B cell (primary cell): ENCODE measurements around the gene YIPF4. TPM values are rescaled to one million over a fixed set of nuclear protein-coding genes. Genes with fewer than 3 reads are reported as not detected.
"Not testable (repeated sequence)": the region's sequence is repeated elsewhere in the genome, so short reads cannot be mapped to it uniquely, and the experiment has no call there.

Experiments used
- ATAC-seq: fragments of 200-7000 bp; cut with Tn5 transposase; one replicate; pipeline ENCODE4 v1.10.0; 2021; ENCODE audit warnings: low read depth, mild to moderate bottlenecking, moderate number of reproducible peaks, moderate library complexity
- CTCF ChIA-PET: fragments of 350-600 bp; sonication (Branson Sonifier 250); formaldehyde crosslinking; loops from one replicate; lab custom pipeline; 2021; ENCODE audit warnings: antibody characterized with exemption, inconsistent platforms; lab: Charles Lee
- POLR2A ChIA-PET: fragments of 350-600 bp; sonication (Branson Sonifier 250); formaldehyde crosslinking; loops from one replicate; lab custom pipeline; 2021; ENCODE audit warnings: antibody characterized with exemption; lab: Charles Lee
- DNase-seq: peaks from one replicate; pipeline ENCODE4 v3.0.0; 2013
- H2AFZ ChIP-seq: 2 replicates; pipeline ENCODE4 v1.6.1; 2012; ENCODE audit warnings: mild to moderate bottlenecking, low read depth, low read length; ENCODE audit not compliant: insufficient read depth, poor library complexity, severe bottlenecking
- H3K27ac ChIP-seq, 2 donors: 1 replicate in 1 of 2; 2 replicates in 1 of 2; pipeline ENCODE4 v1.5.1; 2012 to 2013; ENCODE audit warnings: low read length in 2 of 2, mild to moderate bottlenecking in 2 of 2, moderate library complexity in 1 of 2
- H3K27me3 ChIP-seq, 4 experiments: fragments of 200-600 bp in 1 of 4; sonication (generic) in 1 of 4; replicated peaks in 1 of 4; 1 replicate in 2 of 4; 2 replicates in 2 of 4; pipeline versions ENCODE4 v1.6.1 to v1.7.0; 2013 to 2016; ENCODE audit warnings: low read length in 3 of 4, mild to moderate bottlenecking in 2 of 4, mixed read lengths in 1 of 4, moderate library complexity in 1 of 4; ENCODE audit not compliant: insufficient read depth in 4 of 4, control insufficient read depth in 3 of 4; ENCODE audit errors: control extremely low read depth in 1 of 4
- H3K36me3 ChIP-seq, 2 experiments: replicated peaks in 1 of 2; 1 replicate in 1 of 2; 2 replicates in 1 of 2; pipeline versions ENCODE4 v1.6.1 to v1.7.1; 2013; ENCODE audit warnings: low read length in 1 of 2; ENCODE audit not compliant: insufficient read depth in 2 of 2, control insufficient read depth in 1 of 2; ENCODE audit errors: control extremely low read depth in 1 of 2, extremely low read depth in 1 of 2
- H3K4me1 ChIP-seq, 2 donors: fragments of 200-600 bp in 1 of 2; sonication (generic) in 1 of 2; 1 replicate in 1 of 2; 2 replicates in 1 of 2; pipeline versions ENCODE4 v1.5.1 to v1.6.1; 2013 to 2017; ENCODE audit warnings: low read length in 2 of 2; ENCODE audit not compliant: control insufficient read depth in 2 of 2, insufficient read depth in 2 of 2
- H3K4me2 ChIP-seq: replicated peaks from 2 replicates; pipeline ENCODE3; 2012; ENCODE audit warnings: mild to moderate bottlenecking, low read depth, low read length; ENCODE audit not compliant: poor library complexity, severe bottlenecking
- H3K4me3 ChIP-seq, 5 experiments: fragments of 200-600 bp in 1 of 5; sonication (generic) in 1 of 5; 1 replicate in 3 of 5; 2 replicates in 2 of 5; pipeline versions ENCODE4 v1.5.1 to v1.7.0; 2011 to 2016; ENCODE audit warnings: low read length in 4 of 5, mild to moderate bottlenecking in 4 of 5, low read depth in 2 of 5, control low read depth in 1 of 5, moderate library complexity in 1 of 5; ENCODE audit not compliant: insufficient read depth in 1 of 5; ENCODE audit errors: control extremely low read depth in 1 of 5, extremely low read depth in 1 of 5
- H3K79me2 ChIP-seq: fragments of 200-600 bp; sonication (generic); one replicate; pipeline ENCODE4 v1.6.0; 2016; ENCODE audit warnings: low read length; ENCODE audit not compliant: control insufficient read depth, insufficient read depth
- H3K9ac ChIP-seq: fragments of 200-600 bp; sonication (generic); 2 replicates; pipeline ENCODE4 v1.6.1; 2017; ENCODE audit warnings: mild to moderate bottlenecking, low read length, moderate library complexity
- H3K9me3 ChIP-seq, 3 donors: one replicate each; pipeline versions ENCODE4 v1.6.1 to v1.7.1; 2013; ENCODE audit warnings: low read length in 2 of 3; ENCODE audit not compliant: control insufficient read depth in 2 of 3, insufficient read depth in 1 of 3; ENCODE audit errors: control extremely low read depth in 1 of 3
- H4K20me1 ChIP-seq: 2 replicates; pipeline ENCODE4 v1.6.0; 2012; ENCODE audit warnings: mild to moderate bottlenecking, low read length; ENCODE audit not compliant: insufficient read depth, control insufficient read depth, poor library complexity, severe bottlenecking
- H3K27ac Mint-ChIP-seq: one replicate; pipeline ENCODE4 v1.8.0; 2021; ENCODE audit warnings: mixed read lengths
- H3K27me3 Mint-ChIP-seq: one replicate; pipeline ENCODE4 v1.8.0; 2021; ENCODE audit warnings: mixed read lengths
- H3K4me1 Mint-ChIP-seq: one replicate; pipeline ENCODE4 v1.8.0; 2021; ENCODE audit warnings: mixed read lengths
- H3K4me3 Mint-ChIP-seq: one replicate; pipeline ENCODE4 v1.8.0; 2021; ENCODE audit warnings: mixed read lengths
- H3K9me3 Mint-ChIP-seq: one replicate; pipeline ENCODE4 v1.8.0; 2022; ENCODE audit warnings: mixed read lengths; ENCODE audit not compliant: insufficient read depth
- CTCF ChIP-seq: fragments of 200-600 bp; IDR thresholded peaks from one replicate; pipeline ENCODE4 v1.8.0; 2022; ENCODE audit warnings: antibody characterized with exemption, mild to moderate bottlenecking
- EZH2 ChIP-seq: IDR thresholded peaks from 2 replicates; pipeline ENCODE4 v1.6.1; 2012; ENCODE audit warnings: borderline replicate concordance, low read depth, mild to moderate bottlenecking, moderate library complexity, low read length; ENCODE audit not compliant: insufficient read depth, poor library complexity, severe bottlenecking
- WGBS: methylation state at CpG from one replicate; pipeline ENCODE4 v1.1.5; 2013; ENCODE audit warnings: missing lambda C conversion rate; ENCODE audit not compliant: insufficient coverage; 5-methylcytosine and 5-hydroxymethylcytosine counted together
- intact Hi-C: fragments of 100-400 bp; cut with micrococcal nuclease; formaldehyde crosslinking; loops from one replicate; pipeline ENCODE4 v1.10.0; 2022
- polyA plus RNA-seq: library from polyadenylated mRNA; depleted of rRNA; stranded (reverse); fragments of >200 nt; gene quantifications from 2 replicates; pipeline ENCODE4 v1.2.3, GENCODE V29; 2012
- total RNA-seq, 2 donors: library from RNA; stranded (reverse); fragments of 120-200 nt in 1 of 2; gene quantifications; 1 replicate in 1 of 2; 2 replicates in 1 of 2; pipeline versions ENCODE4 v1.2.3 to v1.2.4, GENCODE V29; 2013 to 2022

Gene YIPF4
- total and polyA plus RNA-seq, 2 donors (not counting 1 experiment from before 2014, with no cell fraction given): 3.4 to 42.4 TPM

DNA sequence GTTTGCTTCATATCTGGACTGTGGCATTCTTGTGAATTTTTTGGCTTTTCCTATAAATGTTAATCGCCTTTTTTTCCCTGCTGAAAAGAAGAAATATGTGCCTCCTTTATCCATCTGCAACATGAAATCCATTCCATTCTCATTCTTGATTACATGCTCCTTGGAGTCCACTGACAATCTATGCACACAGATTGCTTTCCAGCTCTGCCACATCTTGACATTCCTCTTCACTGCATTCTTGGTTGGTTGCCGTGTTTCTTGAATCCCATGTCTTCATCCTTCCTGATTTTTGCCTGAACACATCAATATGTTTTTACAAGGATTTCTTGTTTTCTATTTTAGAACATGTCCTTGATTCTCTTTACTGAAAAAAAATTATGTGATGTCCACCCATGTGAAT lies 52.4 kb downstream of the YIPF4 start:
- no peaks in the 10 kb centered on the region for H3K27me3 Mint-ChIP-seq
- intact Hi-C loops: no loop called here

DNA sequence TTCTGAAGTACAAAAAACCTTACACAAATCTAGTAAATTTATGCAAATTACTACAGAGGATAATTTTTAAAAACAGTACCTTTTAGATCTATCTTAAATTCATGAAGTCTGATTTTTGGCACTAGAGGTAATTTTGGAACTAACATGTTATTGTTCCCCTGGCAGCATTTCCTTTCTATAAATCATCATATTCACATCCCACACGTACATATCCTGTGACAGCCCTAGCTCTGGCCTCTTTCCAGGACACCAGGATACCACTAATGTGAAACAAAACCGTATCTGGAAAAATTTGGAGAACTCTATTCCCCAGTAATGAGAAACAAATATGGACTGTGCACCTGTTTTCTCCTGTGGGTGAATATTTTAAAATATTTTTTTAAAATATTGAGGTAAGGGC lies 65.1 kb downstream of the YIPF4 start:
- WGBS: 17% methylated on average over 1 of the region's 2 CpGs
- H3K4me2 ChIP-seq: no peak overlapping the region
- H3K36me3 ChIP-seq: no peaks in the 10 kb centered on the region
- H3K9me3 ChIP-seq: no peaks in the 10 kb centered on the region
- H3K9ac ChIP-seq: no peak overlapping the region
- H3K4me1 ChIP-seq: no peaks in the 10 kb centered on the region
- no peak overlapping the region for H3K4me3 ChIP-seq
- no peak for DNase-seq
- H3K27me3 ChIP-seq: no peaks in the 10 kb centered on the region
- H3K79me2 ChIP-seq: no peaks in the 10 kb centered on the region
- Mint-ChIP-seq H3K4me1 (no peaks in the 10 kb centered on the region), H3K4me3 (no peak overlapping the region), H3K27me3 (no peaks in the 10 kb centered on the region), H3K27ac (no peak overlapping the region), H3K9me3 (no peaks in the 10 kb centered on the region)
- H2AFZ ChIP-seq: no peak overlapping the region
- TF ChIP-seq CTCF (no peak), EZH2 (no peak)
- no peak for ATAC-seq
- intact Hi-C loops: no loop called here
- ChIA-PET POLR2A (no interaction called here), CTCF (interaction anchor here (0.7 kb wide), 1 partner anchor 156 kb away, joined by 5 read pairs; no protein-coding TSS in a partner anchor)
- no peaks in the 10 kb centered on the region for H4K20me1 ChIP-seq
- H3K27ac ChIP-seq: no peak overlapping the region

More for the DNA sequence above, 52.4 kb downstream of the YIPF4 start:
- H3K4me1 Mint-ChIP-seq: no peaks in the 10 kb centered on the region
- ChIA-PET POLR2A (interaction anchor here (0.7 kb wide), 1 partner anchor 15 kb away, joined by 4 read pairs; no protein-coding TSS in a partner anchor), CTCF (no interaction called here)
- Histone ChIP-seq H3K4me2 (no peak overlapping the region), H3K36me3 (no peaks in the 10 kb centered on the region), H3K9ac (no peak overlapping the region), H3K4me3 (no peak overlapping the region), H2AFZ (no peak overlapping the region), H3K9me3 (no peaks in the 10 kb centered on the region), H4K20me1 (no peaks in the 10 kb centered on the region), H3K4me1 (no peaks in the 10 kb centered on the region), H3K79me2 (no peaks in the 10 kb centered on the region), H3K27ac (no peak overlapping the region), H3K27me3 (no peaks in the 10 kb centered on the region)
- H3K27ac Mint-ChIP-seq: no peak overlapping the region
- WGBS: 83% methylated on average over 1 of the region's 2 CpGs
- no peaks in the 10 kb centered on the region for H3K9me3 Mint-ChIP-seq
- no peak for ATAC-seq
- TF ChIP-seq EZH2 (no peak), CTCF (no peak)
- no peak overlapping the region for H3K4me3 Mint-ChIP-seq
- no peak for DNase-seq

GRCh38 chr2:32350797-32351196 lies 73.1 kb downstream of the YIPF4 start:
- H3K27ac Mint-ChIP-seq, ATAC-seq, POLR2A ChIA-PET, H3K4me1 ChIP-seq, H3K4me1 Mint-ChIP-seq, H3K9ac ChIP-seq, H3K27me3 ChIP-seq, H3K4me3 ChIP-seq, H3K4me2 ChIP-seq, H3K4me3 Mint-ChIP-seq, H3K27me3 Mint-ChIP-seq, H2AFZ ChIP-seq, H3K36me3 ChIP-seq, H4K20me1 ChIP-seq, H3K9me3 ChIP-seq, H3K27ac ChIP-seq, DNase-seq, H3K9me3 Mint-ChIP-seq, intact Hi-C loops, H3K79me2 ChIP-seq: not testable (repeated sequence)
- CTCF ChIA-PET: interaction anchor here (0.5 kb wide), 1 partner anchor 540 kb away, joined by 3 read pairs; no protein-coding TSS in a partner anchor
- 94% methylated on average over 3 of the region's 3 CpGs for WGBS
